KMS-11 (cell line): Measurements from ENCODE around the gene RANBP6.

Experiments used
- H2AFZ ChIP-seq: fragments of 200-600 bp; sonication (generic); 2 replicates; pipeline ENCODE4 v1.6.1; 2016; ENCODE audit warnings: antibody characterized with exemption, mixed run types, low read depth
- H3K27ac ChIP-seq: fragments of 200-600 bp; sonication (generic); 2 replicates; pipeline ENCODE4 v1.6.1; 2016; ENCODE audit warnings: mild to moderate bottlenecking, mixed run types
- H3K27me3 ChIP-seq: fragments of 200-600 bp; sonication (generic); 2 replicates; pipeline ENCODE4 v1.6.1; 2017; ENCODE audit warnings: mild to moderate bottlenecking, low read depth, mixed run types, moderate library complexity; ENCODE audit not compliant: insufficient read depth
- H3K36me3 ChIP-seq: fragments of 200-600 bp; sonication (generic); 2 replicates; pipeline ENCODE4 v1.6.1; 2017; ENCODE audit warnings: mild to moderate bottlenecking, mixed run types; ENCODE audit not compliant: insufficient read depth
- H3K4me1 ChIP-seq: fragments of 200-600 bp; sonication (generic); 2 replicates; pipeline ENCODE4 v1.6.1; 2016; ENCODE audit warnings: mild to moderate bottlenecking, low read depth, mixed run types; ENCODE audit not compliant: poor library complexity, severe bottlenecking
- H3K4me2 ChIP-seq: fragments of 200-600 bp; sonication (generic); 2 replicates; pipeline ENCODE4 v1.7.0; 2016; ENCODE audit warnings: mild to moderate bottlenecking, mixed run types
- H3K4me3 ChIP-seq: fragments of 200-600 bp; sonication (generic); IDR thresholded peaks from 2 replicates; pipeline ENCODE4 v1.6.1; 2017; ENCODE audit warnings: low read depth, low read length, mixed read lengths; ENCODE audit not compliant: insufficient read depth
- H3K79me2 ChIP-seq: fragments of 200-600 bp; sonication (generic); 2 replicates; pipeline ENCODE4 v1.6.1; 2016; ENCODE audit warnings: low read depth, mixed run types; ENCODE audit not compliant: insufficient read depth
- H3K9ac ChIP-seq: fragments of 200-600 bp; sonication (generic); 2 replicates; pipeline ENCODE4 v1.6.1; 2016; ENCODE audit warnings: mild to moderate bottlenecking, mixed run types
- H4K20me1 ChIP-seq: fragments of 200-600 bp; sonication (generic); 2 replicates; pipeline ENCODE4 v1.6.1; 2016; ENCODE audit warnings: mild to moderate bottlenecking, mixed run types; ENCODE audit not compliant: insufficient read depth
- CTCF ChIP-seq: fragments of 200-600 bp; sonication (generic); conservative IDR thresholded peaks from 2 replicates; pipeline ENCODE4 v1.6.1; 2017; ENCODE audit warnings: low read depth, mild to moderate bottlenecking, antibody characterized with exemption, low read length, moderate library complexity, mixed read lengths

RANBP6 gene

GRCh38 chr9:6048039-6048438 is 32.6 kb upstream of the RANBP6 start:
- H2AFZ ChIP-seq: no peak overlapping the region
- H3K79me2 ChIP-seq: no peaks in the 10 kb centered on the region
- peaks cover 8% of the 10 kb centered on the region for H3K4me1 ChIP-seq
- no peak overlapping the region for H3K4me2 ChIP-seq
- no peaks in the 10 kb centered on the region for H3K27me3 ChIP-seq
- no peak overlapping the region for H3K4me3 ChIP-seq
- H3K36me3 ChIP-seq: no peaks in the 10 kb centered on the region
- no peaks in the 10 kb centered on the region for H4K20me1 ChIP-seq
- no peak for TF ChIP-seq CTCF
- H3K27ac ChIP-seq: no peak overlapping the region
- H3K9ac ChIP-seq: no peak overlapping the region

GRCh38 chr9:6047020-6047419 is 31.6 kb upstream of the RANBP6 start:
- TF ChIP-seq CTCF: no peak
- no peak overlapping the region for H3K27ac ChIP-seq
- H3K79me2 ChIP-seq: no peaks in the 10 kb centered on the region
- H2AFZ ChIP-seq: no peak overlapping the region
- no peak overlapping the region for H3K4me3 ChIP-seq
- H3K4me2 ChIP-seq: no peak overlapping the region
- H3K36me3 ChIP-seq: no peaks in the 10 kb centered on the region
- H4K20me1 ChIP-seq: no peaks in the 10 kb centered on the region
- no peaks in the 10 kb centered on the region for H3K27me3 ChIP-seq
- peaks cover 8% of the 10 kb centered on the region for H3K4me1 ChIP-seq
- H3K9ac ChIP-seq: no peak overlapping the region

GRCh38 chr9:6045364-6045763 is 29.9 kb upstream of the RANBP6 start:
- Histone ChIP-seq H4K20me1 (no peaks in the 10 kb centered on the region), H3K27me3 (no peaks in the 10 kb centered on the region), H3K79me2 (no peaks in the 10 kb centered on the region), H3K4me3 (no peak overlapping the region), H3K4me1 (peaks cover 8% of the 10 kb centered on the region), H3K27ac (no peak overlapping the region), H3K4me2 (no peak overlapping the region), H3K36me3 (no peaks in the 10 kb centered on the region), H2AFZ (no peak overlapping the region), H3K9ac (no peak overlapping the region)
- TF ChIP-seq CTCF: no peak

GRCh38 chr9:6040077-6040476 is 24.7 kb upstream of the RANBP6 start:
- Histone ChIP-seq H3K9ac (no peak overlapping the region), H2AFZ (no peak overlapping the region), H4K20me1 (no peaks in the 10 kb centered on the region), H3K4me3 (no peak overlapping the region), H3K79me2 (no peaks in the 10 kb centered on the region), H3K4me2 (no peak overlapping the region), H3K36me3 (no peaks in the 10 kb centered on the region), H3K27me3 (no peaks in the 10 kb centered on the region), H3K4me1 (no peaks in the 10 kb centered on the region), H3K27ac (no peak overlapping the region)
- TF ChIP-seq CTCF: no peak

DNA sequence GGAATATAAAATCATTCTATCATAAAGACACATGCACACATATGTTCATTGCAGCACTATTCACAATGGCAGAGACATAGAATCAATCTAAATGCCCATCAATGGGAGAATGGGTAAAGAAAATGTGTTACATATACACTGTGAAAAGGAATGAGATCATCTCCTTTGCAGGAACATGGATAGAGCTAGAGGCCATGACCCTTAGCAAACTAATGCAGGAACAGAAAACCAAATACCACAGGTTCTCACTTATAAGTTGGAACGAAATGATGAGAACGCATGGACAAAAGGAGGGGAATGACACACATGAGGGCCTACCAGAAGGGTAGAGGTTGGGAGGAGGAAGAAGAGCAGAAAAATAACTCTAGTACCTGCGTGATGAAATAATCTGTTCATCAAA is 21.0 kb upstream of the RANBP6 start:
- Histone ChIP-seq H2AFZ (no peak overlapping the region), H3K9ac (no peak overlapping the region)
- TF ChIP-seq CTCF: no peak

More for the DNA sequence above, 21.0 kb upstream of the RANBP6 start:
- Histone ChIP-seq H3K27ac (no peak overlapping the region), H3K27me3 (no peaks in the 10 kb centered on the region), H3K4me3 (no peak overlapping the region), H3K79me2 (no peaks in the 10 kb centered on the region), H3K4me1 (no peaks in the 10 kb centered on the region), H3K36me3 (no peaks in the 10 kb centered on the region), H4K20me1 (no peaks in the 10 kb centered on the region), H3K4me2 (no peak overlapping the region)
